Non-pigmented ciliary epithelial cell (primary cell): ENCODE data around the gene NDUFS7.
"Not testable (repeated sequence)": the region's sequence is repeated elsewhere in the genome, so short reads cannot be mapped to it uniquely, and the experiment has no call there.

Experiments
- DNase-seq: peaks from one replicate; pipeline ENCODE4 v3.0.0-alpha.2; 2010; ENCODE audit warnings: low read depth

NDUFS7 gene

DNA sequence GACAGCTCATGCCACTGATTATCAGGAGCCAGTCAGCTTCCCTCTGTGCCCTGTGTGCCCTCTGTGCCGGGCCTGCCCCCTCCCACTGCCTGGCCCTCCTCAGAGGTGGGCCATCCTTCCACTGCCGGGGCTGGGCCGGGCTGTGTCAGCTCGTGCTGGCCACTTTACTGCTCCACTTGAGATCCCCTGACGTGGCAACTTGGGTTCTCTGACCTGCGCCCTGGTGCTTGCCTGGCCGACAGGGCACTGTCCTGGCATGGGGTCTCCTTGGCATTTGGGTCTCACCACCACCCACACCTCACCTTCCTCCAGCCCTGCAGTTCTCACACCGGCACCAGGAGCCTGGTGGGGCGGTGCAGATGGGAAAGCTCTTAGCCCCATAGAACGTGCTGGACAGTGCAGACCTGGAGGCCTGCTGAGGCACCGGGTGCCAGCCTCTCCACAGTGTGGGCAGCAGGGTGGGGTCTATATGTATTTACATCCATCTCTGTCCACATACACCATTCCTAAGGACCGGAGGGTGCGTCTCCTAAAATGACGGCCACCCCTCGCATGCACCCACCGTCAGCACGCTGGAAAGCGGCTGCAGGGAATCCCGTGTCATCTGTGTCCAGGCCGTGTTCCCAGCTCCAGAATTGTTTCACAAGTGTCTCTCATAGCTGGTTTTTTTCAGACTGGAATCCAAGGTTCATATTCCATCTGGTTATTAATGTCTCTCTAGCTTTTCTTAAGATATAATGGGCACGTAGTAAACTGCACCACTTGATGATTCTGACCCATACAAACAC is 35.4 kb downstream of the NDUFS7 start:
- DNase-seq, result no peak

DNA sequence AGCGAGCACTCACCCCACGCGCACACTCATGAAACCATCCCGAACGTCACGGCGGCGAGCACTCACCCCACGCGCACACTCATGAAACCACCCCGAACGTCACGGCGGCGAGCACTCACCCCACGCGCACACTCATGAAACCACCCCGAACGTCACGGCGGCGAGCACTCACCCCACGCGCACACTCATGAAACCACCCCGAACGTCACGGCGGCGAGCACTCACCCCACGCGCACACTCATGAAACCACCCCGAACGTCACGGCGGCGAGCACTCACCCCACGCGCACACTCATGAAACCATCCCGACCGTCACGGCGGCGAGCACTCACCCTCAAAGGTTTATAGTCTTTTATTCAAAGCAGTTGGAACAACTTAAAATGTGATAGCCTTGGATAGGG is 36.4 kb downstream of the NDUFS7 start:
- not testable (repeated sequence) for DNase-seq

- no peak for DNase-seq
Measured at GRCh38 chr19:1420590-1420989, 36.9 kb downstream of the NDUFS7 start.

- no peak for DNase-seq
Measured at GRCh38 chr19:1421218-1421957, 37.7 kb downstream of the NDUFS7 start.

DNA sequence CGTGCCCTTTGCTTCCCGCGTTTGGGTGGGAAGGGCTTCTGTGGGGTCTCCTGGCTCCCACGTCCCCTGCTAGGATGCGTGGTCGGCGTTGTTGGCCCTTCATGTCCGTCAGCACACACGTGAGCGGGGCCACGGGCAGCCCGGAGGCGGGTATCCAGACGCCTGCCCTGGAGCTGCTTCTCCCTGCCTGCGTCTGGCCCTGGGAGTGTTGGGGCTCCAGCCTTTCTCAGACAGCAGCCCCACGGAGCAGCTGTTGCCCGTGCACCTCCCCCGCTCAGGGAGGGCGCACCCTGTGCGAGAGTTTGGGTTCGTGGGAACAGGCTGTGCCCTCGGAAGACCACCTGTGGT is 38.2 kb downstream of the NDUFS7 start:
- DNase-seq, result no peak

- no peak for DNase-seq
Measured at GRCh38 chr19:1422360-1422759, 38.7 kb downstream of the NDUFS7 start.

DNA sequence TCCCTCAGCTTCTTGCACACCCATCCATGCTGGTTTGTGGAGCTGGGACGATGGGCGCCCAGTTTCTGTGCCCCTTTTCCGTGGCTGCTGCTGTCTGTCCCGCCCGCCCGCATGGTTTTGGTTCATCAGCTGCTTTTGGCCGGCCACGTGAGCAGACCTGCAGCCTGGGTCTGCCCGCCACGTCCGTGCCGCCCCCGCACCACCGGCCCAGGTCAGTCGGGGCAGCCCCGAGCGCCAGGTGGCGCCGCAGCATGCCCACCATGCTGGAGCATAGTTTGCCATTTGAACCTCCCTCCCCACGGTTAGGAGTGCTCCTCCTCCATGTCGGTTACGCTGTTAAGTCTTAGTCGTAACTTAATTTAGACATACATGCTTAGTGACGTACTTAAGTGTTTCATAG is 39.2 kb downstream of the NDUFS7 start:
- DNase-seq, result no peak

DNA sequence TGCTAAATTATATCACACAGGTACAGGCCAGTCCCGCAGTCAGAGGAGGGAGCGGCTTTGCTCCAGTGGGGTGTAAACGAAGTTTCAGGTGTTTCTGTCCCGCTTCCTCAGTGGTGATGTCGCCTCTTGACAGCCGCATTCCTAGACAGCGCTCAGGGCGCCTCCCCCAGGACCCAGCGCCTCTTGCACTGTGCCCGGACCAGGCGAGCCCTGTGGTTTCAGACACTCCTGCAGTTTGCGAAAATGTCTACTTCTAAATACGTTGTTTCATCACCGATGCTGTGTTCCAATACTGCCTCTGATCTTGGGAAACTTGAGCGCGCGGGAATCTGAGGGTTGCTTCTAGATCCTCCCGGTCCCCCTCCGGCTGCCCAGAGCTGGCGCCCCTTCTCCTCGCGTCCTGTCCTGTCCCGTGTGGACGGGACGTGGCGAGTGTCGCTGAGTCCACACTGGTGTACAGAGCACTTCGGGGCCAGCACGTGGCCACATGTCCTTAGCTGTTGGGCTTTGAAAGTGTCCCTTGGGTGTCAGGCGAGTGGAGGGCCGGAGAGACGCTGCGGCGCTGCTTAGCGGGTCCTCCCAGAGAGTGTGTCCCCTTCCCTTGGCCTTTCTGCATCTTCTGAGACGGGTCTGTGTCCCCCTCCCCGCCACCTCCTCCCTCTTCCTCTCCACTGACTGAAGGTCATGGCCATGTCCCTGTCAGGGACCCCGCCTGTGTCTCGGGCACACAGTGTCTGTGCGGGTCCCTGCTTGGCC is 39.9 kb downstream of the NDUFS7 start:
- no peak for DNase-seq

GRCh38 chr19:1424192-1424955 is 40.7 kb downstream of the NDUFS7 start:
- no peak for DNase-seq

DNA sequence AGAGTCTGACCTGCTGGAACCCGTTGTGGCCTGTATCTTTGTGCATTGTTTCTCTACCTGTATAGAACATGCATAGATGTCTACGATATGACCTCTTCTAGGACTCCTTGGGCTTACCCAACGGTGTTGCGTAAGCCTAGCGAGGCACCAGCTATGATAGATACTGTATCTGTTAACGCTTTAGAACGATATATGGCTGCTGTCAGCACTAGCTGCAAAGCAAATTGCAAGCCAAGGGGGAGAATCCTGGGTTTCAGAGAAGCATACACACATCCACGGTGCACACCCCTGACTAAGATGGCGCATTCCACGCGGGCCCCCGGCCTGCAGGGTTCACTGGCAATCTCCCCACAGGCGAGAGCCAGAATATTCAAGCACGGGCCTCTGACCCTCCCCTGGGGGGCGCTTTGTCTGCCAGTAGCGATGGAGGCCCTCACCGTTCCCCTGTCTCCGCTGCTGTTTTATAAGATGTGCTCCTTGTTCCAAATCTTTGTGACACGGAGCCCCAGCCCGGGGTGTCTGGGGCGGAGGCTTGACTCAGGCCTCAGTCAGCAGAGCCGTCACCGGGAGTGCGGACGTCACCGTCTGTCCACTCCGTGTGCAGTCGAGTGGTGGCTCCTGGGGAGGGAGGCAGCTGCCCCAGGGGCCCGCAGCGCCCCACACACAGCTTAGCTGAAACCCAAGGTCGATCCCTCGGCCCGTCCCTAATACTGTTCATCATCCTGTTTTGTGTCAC is 41.6 kb downstream of the NDUFS7 start:
- DNase-seq, result no peak

DNA sequence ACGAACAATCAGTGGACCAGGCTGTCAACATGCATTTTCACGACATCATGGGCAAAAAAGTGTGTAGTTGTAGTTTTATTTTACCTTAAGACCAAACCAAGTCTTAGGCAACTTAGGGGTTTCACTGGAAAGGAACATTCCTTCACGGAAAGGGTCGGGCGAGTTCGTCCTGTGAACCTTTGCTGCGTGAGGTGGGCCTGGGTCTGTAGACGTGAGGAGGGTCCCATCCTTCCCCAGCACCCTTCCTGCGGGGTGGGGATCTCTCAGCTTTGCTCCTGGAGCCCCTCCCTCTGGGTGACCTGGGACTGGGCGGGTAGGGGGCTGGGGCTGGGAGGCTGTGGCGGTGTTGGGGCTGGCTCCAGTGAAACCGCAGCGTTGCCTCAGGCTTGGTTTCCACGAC is 42.2 kb downstream of the NDUFS7 start:
- no peak for DNase-seq

DNA sequence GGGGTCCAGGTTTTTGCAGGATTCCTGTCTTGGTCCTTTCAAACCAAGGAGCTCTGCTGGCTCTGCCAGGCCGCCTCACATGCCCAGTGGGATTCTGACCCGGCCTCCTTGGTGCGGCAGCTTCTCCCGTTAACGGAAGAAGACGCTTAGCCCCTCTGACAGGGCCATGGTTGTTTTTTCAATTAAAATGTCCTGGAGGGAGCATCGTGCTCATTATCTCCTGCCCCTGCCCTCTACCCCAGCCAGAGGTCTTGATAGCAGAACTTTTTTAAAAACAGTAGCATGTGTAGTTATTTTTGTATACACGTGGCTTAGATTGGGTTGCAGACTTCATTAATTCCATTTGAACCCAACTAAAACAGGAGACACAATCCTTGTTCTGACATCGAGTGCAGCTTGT is 43.0 kb downstream of the NDUFS7 start:
- no peak for DNase-seq

- DNase-seq, result no peak
Measured at GRCh38 chr19:1427221-1427920, 43.7 kb downstream of the NDUFS7 start.

GRCh38 chr19:1428738-1429391 is 45.2 kb downstream of the NDUFS7 start:
- DNase-seq, result no peak

DNA sequence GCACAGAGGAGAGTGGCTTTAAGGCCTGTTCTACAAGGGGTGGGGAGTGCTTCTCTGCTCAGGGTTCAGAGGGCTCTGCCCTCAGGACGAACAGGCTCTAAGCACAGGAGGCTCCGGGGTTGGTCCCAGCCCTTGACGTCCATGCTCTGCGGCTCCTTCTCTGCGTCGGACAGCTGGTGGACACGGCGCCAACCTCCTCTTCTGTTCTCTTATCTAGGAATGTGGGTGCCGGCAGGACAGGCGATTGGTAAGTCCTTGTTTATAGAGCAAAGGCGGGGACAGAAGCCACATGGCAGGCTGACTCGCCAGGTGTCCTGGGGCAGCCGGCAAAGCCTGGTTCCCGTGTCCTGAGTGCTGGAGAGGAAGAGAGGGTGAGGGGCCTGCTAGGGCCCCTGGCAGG is 46.0 kb downstream of the NDUFS7 start:
- DNase-seq, result no peak

DNA sequence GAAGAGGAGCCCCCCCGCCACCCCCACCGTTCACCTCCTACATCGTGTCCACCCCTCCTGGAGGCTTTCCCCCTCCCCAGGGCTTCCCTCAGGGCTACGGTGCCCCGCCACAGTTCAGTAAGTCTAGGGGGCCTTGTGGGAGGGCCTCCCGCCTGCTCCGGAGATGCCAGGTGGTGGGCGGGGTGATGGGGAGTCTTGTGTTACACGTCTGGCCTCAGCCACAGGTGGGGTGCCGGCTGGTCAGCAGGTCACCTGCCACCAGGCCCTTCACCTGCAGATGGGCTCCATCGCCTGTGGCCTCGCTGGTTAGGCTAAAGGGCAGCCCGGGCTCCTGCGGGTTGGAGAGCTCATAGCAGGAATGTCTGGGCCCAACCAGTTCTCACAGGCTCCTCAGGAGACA is 46.5 kb downstream of the NDUFS7 start:
- DNase-seq, result no peak

DNA sequence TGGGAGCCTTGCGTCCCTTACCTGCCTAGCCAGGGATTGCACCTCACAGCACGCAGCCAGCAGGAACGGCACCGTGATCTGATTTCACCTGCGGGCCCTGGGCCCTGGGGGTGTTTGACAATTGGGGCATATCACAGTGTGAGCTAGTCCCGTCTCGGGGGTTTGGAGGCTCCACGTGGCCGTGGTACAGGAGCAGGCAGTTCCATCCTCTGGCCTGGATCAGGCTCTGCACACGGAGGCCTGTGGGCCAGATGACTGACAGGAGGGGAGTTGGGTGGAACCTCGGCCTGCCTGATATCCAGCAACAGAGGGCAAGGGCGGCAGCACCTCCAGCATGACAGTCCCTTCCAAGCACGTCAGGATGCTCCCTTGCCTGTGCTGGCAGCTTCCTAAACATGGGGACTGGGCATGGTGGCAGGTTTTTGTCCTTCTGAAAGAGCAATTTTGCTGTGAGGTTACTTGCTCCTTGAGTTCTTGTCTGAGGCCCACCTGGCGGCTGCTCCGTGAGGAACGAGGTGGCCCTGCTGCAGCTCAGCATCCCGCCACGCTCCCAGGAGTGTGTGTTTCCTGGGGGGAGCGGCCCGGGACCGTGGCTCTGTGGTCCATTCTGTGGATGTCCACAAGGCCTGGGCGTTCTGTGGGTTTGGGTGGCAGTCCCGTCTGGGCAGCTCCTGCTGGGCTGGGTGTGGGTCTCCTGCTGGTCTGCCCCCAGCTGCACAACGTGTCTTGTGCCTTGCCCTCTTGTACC is 48.2 kb downstream of the NDUFS7 start:
- no peak for DNase-seq

DNA sequence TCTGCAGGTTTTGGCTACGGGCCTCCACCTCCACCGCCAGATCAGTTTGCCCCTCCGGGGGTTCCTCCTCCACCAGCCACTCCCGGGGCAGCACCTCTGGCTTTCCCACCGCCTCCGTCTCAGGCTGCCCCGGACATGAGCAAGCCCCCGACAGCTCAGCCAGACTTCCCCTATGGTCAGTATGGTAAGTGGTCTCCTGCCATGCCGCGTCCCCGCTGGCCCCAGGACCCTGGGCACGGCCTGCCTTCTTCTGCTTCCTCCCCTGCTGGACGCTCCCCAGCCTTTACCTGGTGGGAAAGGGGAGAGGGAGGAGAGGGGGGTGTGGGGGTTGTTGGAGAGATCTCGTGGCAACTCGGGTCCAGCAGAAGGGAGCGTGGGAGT is 48.8 kb downstream of the NDUFS7 start:
- DNase-seq, result no peak

DNA sequence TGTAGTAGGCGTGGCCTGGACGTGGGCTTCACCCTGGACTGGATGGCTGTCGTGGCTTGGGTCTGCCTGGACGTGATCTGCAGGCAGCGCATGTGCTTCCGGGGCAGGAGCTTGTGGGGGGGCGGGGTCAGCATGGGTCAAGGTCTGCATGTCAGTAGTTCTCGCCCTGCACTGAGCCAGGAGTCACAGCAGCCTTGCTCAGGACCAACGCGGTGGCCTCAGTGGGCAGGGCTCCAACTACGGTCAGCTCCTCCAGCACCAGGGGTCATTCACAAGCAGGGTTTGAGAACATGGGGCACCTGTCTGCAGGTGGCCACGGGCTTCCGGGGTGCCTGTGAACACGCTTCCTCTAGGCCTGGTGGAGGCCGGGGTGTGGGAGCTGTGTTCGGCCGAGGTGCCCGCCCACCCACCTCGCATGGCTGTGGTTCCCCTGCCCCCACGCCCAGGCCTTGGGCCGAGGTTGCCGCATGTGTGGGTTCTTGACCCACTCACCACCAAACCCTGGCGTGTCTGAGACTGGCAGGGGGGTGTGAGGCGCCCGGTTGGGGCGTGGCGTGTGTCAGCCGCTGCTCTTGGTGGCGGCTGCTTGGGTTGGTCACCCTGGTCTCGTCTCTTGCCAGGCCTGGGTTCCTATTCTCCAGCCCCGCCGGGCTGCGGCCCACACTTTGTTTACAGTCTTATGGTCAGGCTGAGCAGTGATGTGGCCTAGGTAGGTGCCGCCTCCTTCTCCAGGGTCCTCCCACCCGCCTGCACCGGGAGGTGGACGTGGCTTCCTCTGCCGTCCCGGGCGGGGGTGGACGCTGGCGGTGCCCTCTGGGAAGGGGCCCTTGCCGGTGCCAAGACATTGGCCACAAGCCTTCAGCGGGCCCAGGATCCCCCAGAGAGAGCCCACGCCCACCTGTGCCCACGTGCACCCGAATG is 49.7 kb downstream of the NDUFS7 start:
- DNase-seq, result no peak
